ENCODE measurements around the gene PLPPR5.

GRCh38 chr1:98920441-98921110 is 84.1 kb downstream of the PLPPR5 start:
- no peak for TF ChIP-seq U2AF1 (optimal IDR thresholded peaks at IDR 0.05; ENCODE audit: low read depth, low read length)
- TF ChIP-seq REST (IDR thresholded peaks at IDR 0.05; ENCODE audit: borderline replicate concordance): no peak
- TF ChIP-seq REST (CRISPR knock-in tag; IDR thresholded peaks at IDR 0.05; ENCODE audit: low read depth): no peak
- no peak for TF ChIP-seq HMGXB4 (CRISPR knock-in tag; IDR thresholded peaks at IDR 0.05)
- no peak for TF ChIP-seq CTCF (IDR thresholded peaks at IDR 0.05 in 2 of 3, conservative IDR thresholded peaks at IDR 0.05 in 1 of 3; ENCODE audit: insufficient read depth in 2 of 3, low read depth in 1 of 3, low read length in 3 of 3)
